HG03460 (cell line): Measurements from ENCODE around the gene SLC51A.

ENCODE experiments used
- ATAC-seq: cut with Tn5 transposase; IDR thresholded peaks from one replicate; pipeline ENCODE4 v1.9.1; 2021; ENCODE audit not compliant: unreplicated experiment

The SLC51A gene

GRCh38 chr3:196215493-196216020 is 777 bp upstream of the SLC51A start:
- ATAC-seq, result no peak

GRCh38 chr3:196216681-196217211 is 412 bp downstream of the SLC51A start:
- ATAC-seq, result no peak

GRCh38 chr3:196217307-196218154 is 1.2 kb downstream of the SLC51A start:
- ATAC-seq, result no peak

- no peak for ATAC-seq
Measured at GRCh38 chr3:196218155-196218712, 1.9 kb downstream of the SLC51A start.

DNA sequence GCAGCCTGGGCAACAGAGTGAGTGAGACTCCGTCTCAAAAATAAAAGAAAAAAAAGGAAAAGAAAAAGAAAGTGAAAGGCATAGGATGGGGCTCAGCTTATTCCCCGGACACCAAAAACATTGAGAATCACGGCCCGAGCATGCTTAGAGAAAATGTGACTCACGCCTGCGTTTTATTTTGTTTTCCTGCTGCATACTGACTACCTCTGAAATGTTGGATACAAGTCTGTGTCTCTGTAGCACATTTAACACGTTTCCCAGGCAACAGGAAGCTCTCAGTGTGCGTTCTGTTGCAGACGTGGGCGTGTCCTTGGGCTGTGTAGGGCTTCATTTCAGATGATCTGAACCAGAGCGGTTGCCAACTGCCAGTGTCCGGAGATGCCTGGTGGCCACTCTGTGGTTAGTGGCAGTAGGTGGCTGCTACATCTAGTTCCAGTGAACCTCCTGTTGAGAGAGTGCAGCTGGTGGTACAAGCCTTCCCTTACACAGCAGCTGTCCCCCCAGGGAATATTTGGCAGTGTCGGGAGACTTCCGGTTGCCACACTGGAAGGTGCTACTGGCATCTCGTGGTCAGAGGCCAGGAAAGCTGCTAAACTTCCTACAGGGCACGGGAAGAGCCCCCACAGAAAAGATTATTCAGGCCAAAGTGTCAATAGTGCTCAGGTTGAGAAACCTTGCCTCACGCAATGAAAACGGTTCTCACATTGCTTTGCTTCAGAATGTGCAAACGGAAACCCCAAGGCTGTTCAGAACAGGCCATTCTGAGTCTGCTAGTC is 3.0 kb downstream of the SLC51A start:
- ATAC-seq, result peak; percentile 69

GRCh38 chr3:196219970-196220311 is 3.6 kb downstream of the SLC51A start:
- ATAC-seq, result no peak

DNA sequence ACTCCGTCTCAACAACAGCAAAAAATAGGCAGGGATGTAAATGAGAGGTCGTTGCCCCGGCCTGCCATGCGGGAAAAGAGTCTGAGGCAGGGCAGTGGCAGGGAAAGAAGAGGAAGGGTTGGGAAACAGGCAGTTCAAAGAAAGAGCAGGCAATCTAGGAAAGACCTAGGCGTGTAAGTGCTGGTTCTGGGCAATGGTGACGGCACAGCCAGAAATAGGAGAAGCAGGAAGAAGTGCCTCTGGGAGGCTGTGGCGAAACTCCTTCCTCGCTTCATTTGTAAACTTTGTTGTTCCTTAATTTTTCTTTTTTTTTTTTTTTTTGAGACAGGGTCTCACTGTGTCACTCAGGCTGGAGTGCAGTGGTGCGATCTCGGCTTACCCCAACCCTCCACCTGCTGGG is 4.3 kb downstream of the SLC51A start:
- no peak for ATAC-seq

- no peak for ATAC-seq
Measured at GRCh38 chr3:196220991-196221390, 4.7 kb downstream of the SLC51A start.

GRCh38 chr3:196222876-196223595 is 6.7 kb downstream of the SLC51A start:
- no peak for ATAC-seq

GRCh38 chr3:196225086-196225485 is 8.8 kb downstream of the SLC51A start:
- no peak for ATAC-seq

DNA sequence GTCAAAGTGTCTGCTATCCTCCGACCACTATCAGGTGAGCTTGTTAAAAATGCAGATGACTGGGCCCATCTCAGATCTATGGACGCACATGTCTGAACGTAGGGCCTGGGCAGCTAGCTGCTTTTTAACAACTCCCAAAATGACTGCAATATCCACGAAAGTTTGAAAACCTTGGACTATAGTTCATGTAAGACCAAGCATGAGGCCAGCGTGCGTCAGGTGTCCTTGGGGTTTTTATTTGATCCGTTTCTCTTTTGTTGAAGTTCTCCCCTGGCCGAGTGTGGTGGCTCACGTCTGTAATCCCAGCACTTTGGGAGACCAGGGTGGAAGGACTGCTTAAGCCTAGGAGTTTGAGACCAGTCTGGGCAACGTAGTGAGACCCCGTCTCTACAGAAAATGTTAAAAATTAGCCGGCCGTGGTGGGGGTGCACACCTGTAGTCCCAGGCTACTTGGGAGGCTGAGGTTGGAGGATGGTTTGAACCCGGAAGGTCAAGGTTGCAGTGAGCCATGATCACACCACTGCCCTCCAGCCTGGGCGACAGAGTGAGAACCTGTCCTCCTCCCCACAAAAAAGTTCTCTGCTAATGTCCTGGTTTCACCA is 9.5 kb downstream of the SLC51A start:
- ATAC-seq, result no peak

DNA sequence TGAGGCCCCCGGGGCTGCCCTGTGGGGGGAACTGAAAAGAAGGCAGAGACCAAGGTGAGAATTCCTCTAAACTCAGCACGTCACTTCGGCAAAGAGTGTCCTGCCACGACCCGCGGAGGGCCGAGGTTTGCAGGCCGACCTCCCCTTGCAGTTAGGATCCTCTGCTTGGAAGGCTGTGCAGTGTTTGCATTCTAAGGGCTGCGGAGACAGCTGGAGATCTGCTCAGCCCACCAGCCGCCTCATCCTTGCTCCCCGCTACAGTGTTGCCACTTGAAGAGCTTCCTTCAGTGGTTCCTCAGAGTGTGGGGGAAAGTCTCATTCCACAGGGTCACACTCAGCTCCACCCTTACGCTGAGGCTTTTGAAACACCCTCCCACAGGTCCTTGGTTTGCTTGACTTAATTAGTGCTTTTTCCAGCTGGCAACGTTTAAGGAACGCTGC is 10.8 kb downstream of the SLC51A start:
- no peak for ATAC-seq

GRCh38 chr3:196227629-196228493 is 11.5 kb downstream of the SLC51A start:
- ATAC-seq, result no peak

DNA sequence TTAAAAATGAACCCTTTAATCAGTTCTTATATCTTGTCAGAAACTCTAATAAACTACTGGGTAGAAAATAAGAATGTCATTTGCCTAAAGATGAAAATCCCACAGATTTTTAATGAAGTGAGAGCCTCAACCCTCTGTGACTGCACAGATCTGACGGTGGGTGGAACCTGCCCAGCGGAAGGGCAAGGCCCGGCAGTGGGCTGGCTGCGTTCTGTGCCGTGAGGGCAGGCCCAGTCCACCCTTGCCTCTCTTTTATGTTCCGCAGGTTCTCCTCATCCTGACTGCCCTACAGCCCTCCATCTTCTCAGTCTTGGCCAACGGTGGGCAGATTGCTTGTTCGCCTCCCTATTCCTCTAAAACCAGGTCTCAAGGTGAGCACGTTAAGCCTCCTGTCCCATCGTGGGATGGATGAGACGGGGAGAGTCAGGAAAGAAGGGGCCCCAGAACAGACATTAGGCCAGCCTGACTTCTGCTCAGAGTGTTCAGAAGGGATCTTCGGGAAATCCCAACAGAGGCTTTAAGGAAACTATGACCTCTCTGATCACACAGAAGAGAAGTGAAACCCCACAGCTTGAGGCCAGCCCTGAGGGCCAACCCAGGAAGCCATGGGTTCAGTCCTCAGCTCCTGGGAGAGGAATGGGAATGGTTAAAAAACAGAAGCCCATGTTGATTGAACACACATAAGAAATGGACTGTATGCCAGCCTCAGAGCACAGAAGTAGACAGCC is 16.0 kb downstream of the SLC51A start:
- ATAC-seq, result no peak

DNA sequence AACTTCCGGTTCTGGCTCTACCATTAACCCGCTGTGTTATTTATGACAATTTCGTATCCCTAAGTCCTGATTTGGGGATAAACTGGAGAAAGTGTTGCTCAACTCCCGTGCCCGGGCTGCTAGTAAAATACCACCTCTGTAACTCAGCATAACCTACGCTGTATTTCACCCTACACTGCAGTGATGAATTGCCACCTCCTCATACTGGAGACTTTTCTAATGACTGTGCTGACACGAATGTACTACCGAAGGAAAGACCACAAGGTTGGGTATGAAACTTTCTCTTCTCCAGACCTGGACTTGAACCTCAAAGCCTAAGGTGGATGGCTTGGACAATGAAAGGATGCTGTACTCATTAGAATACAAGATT is 16.5 kb downstream of the SLC51A start:
- no peak for ATAC-seq

DNA sequence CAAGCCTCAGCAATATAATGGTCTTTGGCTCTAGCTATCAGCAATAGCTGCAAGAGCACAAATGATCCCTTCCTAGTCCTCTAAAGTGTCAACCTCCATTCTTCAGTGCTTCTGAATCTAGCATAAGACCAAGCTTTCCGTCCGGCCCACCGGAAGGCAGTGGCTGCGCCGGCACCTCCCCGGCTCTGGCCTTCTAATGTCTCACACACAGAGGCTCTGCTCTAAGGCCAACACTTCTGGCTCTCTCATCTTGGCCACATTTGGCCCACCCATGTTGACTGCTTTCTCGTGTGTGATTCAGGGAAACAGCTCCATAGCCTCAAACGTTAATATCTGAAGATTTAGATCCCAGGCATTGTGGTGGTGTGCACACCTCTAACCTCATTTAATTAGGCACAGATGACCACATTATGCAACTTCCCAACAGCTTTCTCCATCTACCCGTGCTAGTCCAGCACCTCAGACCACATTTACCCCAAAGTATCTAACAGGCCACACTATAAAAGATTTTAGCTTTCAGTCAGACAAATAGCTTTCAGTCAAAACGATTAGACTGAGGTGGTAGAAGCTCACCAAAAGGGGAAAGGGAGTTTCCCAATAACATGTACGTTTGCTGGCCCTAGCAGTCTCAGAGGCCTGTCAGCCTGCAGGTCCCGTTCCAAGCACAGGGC is 19.3 kb downstream of the SLC51A start:
- ATAC-seq, result no peak

GRCh38 chr3:196236223-196236622 is 19.9 kb downstream of the SLC51A start:
- no peak for ATAC-seq

DNA sequence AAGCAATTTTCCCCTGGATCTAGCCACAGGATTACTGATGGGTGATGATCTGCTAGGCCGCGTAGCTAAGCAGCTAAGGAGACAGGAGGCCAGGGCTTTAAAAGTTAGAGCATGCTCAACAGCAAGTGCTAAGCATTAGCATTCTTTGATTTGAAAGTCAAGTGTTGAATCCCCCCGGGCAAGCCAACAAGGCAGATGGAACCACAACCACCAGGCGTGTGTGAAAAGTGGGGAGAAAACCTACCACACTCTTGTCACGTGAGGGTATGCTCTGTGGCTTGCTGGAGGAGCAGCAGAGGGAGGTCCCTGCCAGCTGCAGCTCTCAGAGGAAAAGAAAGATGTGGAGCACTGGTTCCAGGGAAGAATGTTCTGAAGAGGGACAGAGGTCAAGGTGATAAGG is 20.9 kb downstream of the SLC51A start:
- ATAC-seq, result no peak
